GM10266 (cell line): ENCODE measurements around the gene WASL.
"Not testable (repeated sequence)": the region's sequence is repeated elsewhere in the genome, so short reads cannot be mapped to it uniquely, and the experiment has no call there.

ENCODE experiments used
- DNase-seq: peaks from one replicate; pipeline ENCODE4 v3.0.0; 2012; ENCODE audit errors: extremely low spot score
- CTCF ChIP-seq: IDR thresholded peaks from 2 replicates; pipeline ENCODE4 v1.5.1; 2012; ENCODE audit warnings: mild to moderate bottlenecking, low read depth; ENCODE audit not compliant: control insufficient read depth, insufficient read depth; ENCODE audit errors: missing control alignments

WASL gene

GRCh38 chr7:123745437-123745836 lies 3.4 kb downstream of the WASL start:
- TF ChIP-seq CTCF: no peak
- DNase-seq: no peak

GRCh38 chr7:123744416-123744815 lies 4.4 kb downstream of the WASL start:
- no peak for DNase-seq
- no peak for TF ChIP-seq CTCF

DNA sequence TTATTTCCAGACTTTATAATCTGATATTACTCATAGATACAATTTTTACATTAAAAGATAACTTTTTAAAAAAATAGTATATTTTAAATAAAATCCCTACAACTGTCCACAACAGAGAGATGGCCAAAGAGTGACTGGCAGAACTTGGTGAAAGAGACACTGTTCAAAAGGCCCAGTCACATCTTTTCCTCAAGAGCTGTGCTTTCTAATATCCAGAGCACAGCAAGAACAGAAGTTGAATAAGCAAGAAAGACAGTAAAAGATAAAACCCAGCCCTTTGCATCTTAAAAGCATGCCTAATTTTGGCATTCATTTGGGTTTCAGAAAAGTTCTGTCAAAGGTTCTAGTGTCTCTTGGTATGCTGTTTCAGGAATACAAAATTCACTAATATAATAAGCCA lies 6.9 kb downstream of the WASL start:
- DNase-seq: no peak
- no peak for TF ChIP-seq CTCF

DNA sequence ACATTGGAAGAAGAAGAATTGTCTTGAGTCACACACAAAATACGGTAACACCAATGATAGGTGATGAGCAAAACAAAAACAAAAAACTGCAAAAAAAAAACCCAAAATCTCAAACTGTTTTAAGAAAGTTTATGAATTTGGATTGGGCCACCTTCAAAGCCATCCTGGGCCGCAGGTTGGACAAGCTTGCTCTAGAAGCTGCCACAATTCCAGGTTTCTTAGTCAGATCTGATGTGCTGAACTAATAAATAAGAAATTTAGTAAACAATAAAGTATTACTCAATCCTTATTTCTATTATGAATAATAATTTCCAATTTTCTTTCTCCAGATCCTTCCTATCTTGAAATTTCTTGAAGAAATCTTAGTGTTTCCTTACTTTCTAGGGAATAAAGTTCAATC lies 10.0 kb downstream of the WASL start:
- no peak for TF ChIP-seq CTCF
- DNase-seq: no peak

- DNase-seq: no peak
- TF ChIP-seq CTCF: no peak
Measured at GRCh38 chr7:123738356-123738755, 10.4 kb downstream of the WASL start.

DNA sequence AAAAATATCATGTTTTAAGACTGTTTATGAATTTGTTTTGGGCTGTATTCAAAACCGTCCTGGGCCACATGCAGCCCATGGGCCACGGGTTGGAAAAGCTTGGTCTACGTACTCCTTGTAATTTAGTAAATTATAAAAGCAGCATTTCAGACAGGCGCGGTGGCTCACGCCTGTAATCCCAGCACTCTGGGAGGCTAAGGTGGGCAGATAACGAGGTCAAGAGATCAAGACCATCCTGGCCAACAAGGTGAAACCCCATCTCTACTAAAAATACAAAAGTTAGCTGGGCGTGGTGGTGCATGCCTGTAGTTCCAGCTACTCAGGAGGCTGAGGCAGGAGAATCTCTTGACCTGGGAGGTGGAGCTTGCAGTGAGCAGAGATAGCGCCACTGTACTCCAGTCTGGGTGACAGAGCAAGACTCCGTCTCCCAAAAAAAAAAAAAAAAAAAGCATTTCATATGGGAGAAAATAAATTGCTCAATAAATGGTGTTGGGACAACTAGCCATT lies 11.6 kb downstream of the WASL start:
- DNase-seq: not testable (repeated sequence)

DNA sequence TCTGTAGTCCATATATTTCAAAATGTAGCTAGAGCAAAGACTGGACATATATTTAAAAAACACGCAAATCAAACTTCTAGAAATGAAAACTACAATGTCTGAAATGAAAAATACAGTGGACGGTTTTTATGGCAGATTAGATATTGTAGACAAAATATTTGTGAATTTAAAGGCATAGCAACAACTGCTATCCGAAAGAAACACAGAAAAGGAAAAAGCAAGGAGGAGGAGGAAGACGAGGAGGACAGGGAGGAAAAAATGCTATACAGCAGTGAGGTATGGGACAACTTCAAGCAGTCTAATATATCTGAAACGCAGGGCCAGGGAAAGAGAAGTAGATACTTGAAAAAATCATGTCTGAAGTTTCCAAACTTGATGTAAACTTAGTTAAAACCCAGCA lies 13.3 kb downstream of the WASL start:
- TF ChIP-seq CTCF: no peak
- no peak for DNase-seq

DNA sequence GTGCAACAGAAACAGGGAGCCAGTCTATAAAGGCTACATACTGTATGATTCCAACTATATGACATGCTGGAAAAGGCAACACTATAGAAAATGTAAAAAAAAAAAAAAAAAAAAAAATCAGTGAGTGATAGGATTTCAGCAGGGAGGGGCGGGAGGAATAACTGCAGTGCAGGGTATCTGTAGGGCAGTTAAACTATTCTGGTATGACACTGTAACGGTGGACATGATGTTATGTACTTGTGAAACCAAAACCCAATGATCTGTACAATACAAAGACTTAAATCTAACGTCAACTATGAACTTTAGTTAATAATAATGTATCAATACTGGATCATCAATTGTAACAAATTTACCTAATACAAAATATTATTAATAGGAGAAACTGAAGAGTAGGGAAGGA lies 14.3 kb downstream of the WASL start:
- DNase-seq: no peak

More for the DNA sequence above, 14.3 kb downstream of the WASL start:
- no peak for TF ChIP-seq CTCF
